Caco-2 (cell line): ENCODE results near the gene FUT8. TPM values are rescaled to one million over a fixed set of nuclear protein-coding genes. Genes with fewer than 3 reads are reported as not detected.

Experiments
- BruUV-seq: library from RNA; stranded (reverse); fragments of 400-500 nt; replicated peaks from 2 replicates; lab custom pipeline; 2021; lab: Mats Ljungman, UMichigan
- CTCF ChIA-PET: fragments of 300-600 bp; sonication (Branson Sonifier 250); formaldehyde crosslinking; loops from one replicate; lab custom pipeline; 2022; ENCODE audit warnings: antibody characterized with exemption; lab: Charles Lee
- POLR2A ChIA-PET: fragments of 300-600 bp; sonication (Branson Sonifier 250); formaldehyde crosslinking; loops from one replicate; lab custom pipeline; 2022; ENCODE audit warnings: antibody characterized with exemption; lab: Charles Lee
- DNase-seq, 2 experiments: peaks; one replicate each; pipeline versions ENCODE4 v3.0.0 to v3.0.0-alpha.2; 2020 to 2022
- H3K27me3 ChIP-seq: replicated peaks from 2 replicates; pipeline ENCODE4 v1.6.0; 2011; ENCODE audit warnings: low read length; ENCODE audit not compliant: control insufficient read depth, insufficient read depth
- H3K36me3 ChIP-seq: 2 replicates; pipeline ENCODE4 v1.5.1; 2011; ENCODE audit warnings: low read length; ENCODE audit not compliant: control insufficient read depth, insufficient read depth
- H3K4me1 ChIP-seq: fragments of 250-450 bp; sonication (Bioruptor Pico); 2 replicates; pipeline ENCODE4 v1.5.1; 2020; ENCODE audit warnings: mild to moderate bottlenecking
- H3K4me3 ChIP-seq: 2 replicates; pipeline ENCODE4 v1.5.1; 2011; ENCODE audit warnings: low read depth, mild to moderate bottlenecking, control low read depth, low read length
- H3K9me3 ChIP-seq: fragments of 250-450 bp; sonication (Bioruptor Pico); 2 replicates; pipeline ENCODE4 v1.5.1; 2020; ENCODE audit warnings: mild to moderate bottlenecking, moderate library complexity
- H3K27ac Mint-ChIP-seq: one replicate; pipeline ENCODE4 v1.8.0; 2022; ENCODE audit warnings: mixed read lengths; ENCODE audit not compliant: unreplicated experiment
- H3K27me3 Mint-ChIP-seq: one replicate; pipeline ENCODE4 v1.8.0; 2022; ENCODE audit warnings: mixed read lengths; ENCODE audit not compliant: insufficient read depth, unreplicated experiment
- H3K36me3 Mint-ChIP-seq: one replicate; pipeline ENCODE4 v1.8.0; 2022; ENCODE audit warnings: mild to moderate bottlenecking, mixed read lengths; ENCODE audit not compliant: insufficient read depth, unreplicated experiment
- H3K4me1 Mint-ChIP-seq: one replicate; pipeline ENCODE4 v1.8.0; 2022; ENCODE audit warnings: low read depth, mixed read lengths; ENCODE audit not compliant: unreplicated experiment
- H3K4me3 Mint-ChIP-seq: one replicate; pipeline ENCODE4 v1.8.0; 2022; ENCODE audit warnings: mild to moderate bottlenecking, moderate library complexity, mixed read lengths; ENCODE audit not compliant: unreplicated experiment
- H3K9me3 Mint-ChIP-seq: one replicate; pipeline ENCODE4 v1.8.0; 2022; ENCODE audit warnings: mixed read lengths; ENCODE audit not compliant: unreplicated experiment
- CTCF ChIP-seq, 2 experiments: fragments of 200-600 bp in 1 of 2; IDR thresholded peaks; 1 replicate in 1 of 2; 2 replicates in 1 of 2; pipeline versions ENCODE4 v1.5.1 to v1.8.0; 2011 to 2022; ENCODE audit warnings: antibody characterized with exemption in 1 of 2, control low read depth in 1 of 2, inconsistent platforms in 1 of 2, low read depth in 1 of 2, low read length in 1 of 2, mild to moderate bottlenecking in 1 of 2, moderate library complexity in 1 of 2; ENCODE audit not compliant: insufficient read depth in 1 of 2, severe bottlenecking in 1 of 2, unreplicated experiment in 1 of 2
- intact Hi-C: fragments of 100-400 bp; cut with micrococcal nuclease; formaldehyde crosslinking; loops from one replicate; pipeline ENCODE4 v1.10.0; 2022; ENCODE audit not compliant: unreplicated experiment
- total RNA-seq: library from RNA; stranded (reverse); gene quantifications from 2 replicates; pipeline ENCODE4 v1.2.3, GENCODE V29; 2022

FUT8 gene
- total RNA-seq, 1 experiment from 2014 or later: 67.1 TPM

DNA sequence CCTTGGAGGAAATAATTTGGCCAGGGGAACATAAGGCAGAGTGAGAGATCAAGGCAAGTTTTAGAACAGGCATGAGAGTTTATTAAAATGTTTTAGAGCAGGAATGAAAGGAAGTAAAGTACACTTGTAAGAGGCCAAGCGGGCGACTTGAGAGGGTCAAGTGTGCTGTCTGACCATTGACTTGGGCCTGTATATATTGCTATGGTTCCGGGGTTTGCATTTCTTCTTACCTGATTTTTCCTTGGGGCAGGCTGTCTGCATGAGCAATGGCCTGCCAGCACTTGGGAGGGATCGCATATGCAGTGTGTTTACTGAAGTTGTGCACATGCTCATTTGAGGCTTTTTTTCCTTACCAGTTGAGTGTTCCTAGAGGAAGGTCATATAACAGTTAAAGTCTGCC, 214.8 kb downstream of the FUT8 start:
- no TSS peak for BruUV-seq
- H3K27ac Mint-ChIP-seq: no peak overlapping the region
- H3K36me3 ChIP-seq: no peaks in the 10 kb centered on the region
- no peaks in the 10 kb centered on the region for H3K9me3 ChIP-seq
- POLR2A ChIA-PET: no interaction called here
- H3K36me3 Mint-ChIP-seq: peaks cover 10% of the 10 kb centered on the region
- H3K9me3 Mint-ChIP-seq: no peaks in the 10 kb centered on the region
- no peak overlapping the region for H3K4me3 ChIP-seq
- H3K4me3 Mint-ChIP-seq: no peak overlapping the region
- H3K4me1 Mint-ChIP-seq: no peaks in the 10 kb centered on the region
- H3K27me3 ChIP-seq: no peaks in the 10 kb centered on the region
- no peaks in the 10 kb centered on the region for H3K27me3 Mint-ChIP-seq
- intact Hi-C loops: no loop called here
- no peaks in the 10 kb centered on the region for H3K4me1 ChIP-seq
- no peak for TF ChIP-seq CTCF (IDR thresholded peaks at IDR 0.05; ENCODE audit: insufficient read depth in 1 of 2, low read depth in 1 of 2, low read length in 1 of 2, severe bottlenecking in 1 of 2, unreplicated experiment in 1 of 2)
- CTCF ChIA-PET: interaction anchor here (1.2 kb wide), 1 partner anchor 409 kb away, joined by 3 read pairs; no protein-coding TSS in a partner anchor
- no peak for DNase-seq

- intact Hi-C loops: no loop called here
- no peaks in the 10 kb centered on the region for H3K9me3 Mint-ChIP-seq
- no peak for DNase-seq
- TF ChIP-seq CTCF (IDR thresholded peaks at IDR 0.05; ENCODE audit: insufficient read depth in 1 of 2, low read depth in 1 of 2, low read length in 1 of 2, severe bottlenecking in 1 of 2, unreplicated experiment in 1 of 2): no peak
- POLR2A ChIA-PET: interaction anchor here (0.5 kb wide), 1 partner anchor 585 kb away, joined by 5 read pairs; no protein-coding TSS in a partner anchor
- H3K27me3 Mint-ChIP-seq: no peaks in the 10 kb centered on the region
- CTCF ChIA-PET: no interaction called here
- no peak overlapping the region for H3K4me3 Mint-ChIP-seq
- no peaks in the 10 kb centered on the region for H3K4me1 Mint-ChIP-seq
- peaks cover 16% of the 10 kb centered on the region for H3K36me3 Mint-ChIP-seq
- no TSS peak for BruUV-seq
- Histone ChIP-seq H3K9me3 (no peaks in the 10 kb centered on the region), H3K4me1 (no peaks in the 10 kb centered on the region), H3K27me3 (no peaks in the 10 kb centered on the region), H3K4me3 (no peak overlapping the region), H3K36me3 (no peaks in the 10 kb centered on the region)
- H3K27ac Mint-ChIP-seq: no peak overlapping the region
These were observed 216.1 kb downstream of the FUT8 start for GRCh38 chr14:65628664-65629063.

GRCh38 chr14:65631040-65631439, 218.5 kb downstream of the FUT8 start:
- peaks cover 26% of the 10 kb centered on the region for H3K36me3 Mint-ChIP-seq
- POLR2A ChIA-PET: no interaction called here
- intact Hi-C loops: no loop called here

More at GRCh38 chr14:65631040-65631439, 218.5 kb downstream of the FUT8 start:
- DNase-seq: no peak
- no peak overlapping the region for H3K27ac Mint-ChIP-seq
- H3K4me1 Mint-ChIP-seq: no peaks in the 10 kb centered on the region
- CTCF ChIA-PET: no interaction called here
- no peaks in the 10 kb centered on the region for H3K4me1 ChIP-seq
- H3K27me3 ChIP-seq: no peaks in the 10 kb centered on the region
- no peak for TF ChIP-seq CTCF (IDR thresholded peaks at IDR 0.05; ENCODE audit: insufficient read depth in 1 of 2, low read depth in 1 of 2, low read length in 1 of 2, severe bottlenecking in 1 of 2, unreplicated experiment in 1 of 2)
- H3K9me3 ChIP-seq: no peaks in the 10 kb centered on the region
- H3K36me3 ChIP-seq: no peaks in the 10 kb centered on the region
- H3K4me3 Mint-ChIP-seq: no peak overlapping the region
- no TSS peak for BruUV-seq
- no peaks in the 10 kb centered on the region for H3K27me3 Mint-ChIP-seq
- peaks cover 4% of the 10 kb centered on the region for H3K9me3 Mint-ChIP-seq
- H3K4me3 ChIP-seq: no peak overlapping the region
